ENCODE data around the gene RAMACL.
"Not testable (repeated sequence)": the region's sequence is repeated elsewhere in the genome, so short reads cannot be mapped to it uniquely, and the experiment has no call there.

Gene RAMACL

DNA sequence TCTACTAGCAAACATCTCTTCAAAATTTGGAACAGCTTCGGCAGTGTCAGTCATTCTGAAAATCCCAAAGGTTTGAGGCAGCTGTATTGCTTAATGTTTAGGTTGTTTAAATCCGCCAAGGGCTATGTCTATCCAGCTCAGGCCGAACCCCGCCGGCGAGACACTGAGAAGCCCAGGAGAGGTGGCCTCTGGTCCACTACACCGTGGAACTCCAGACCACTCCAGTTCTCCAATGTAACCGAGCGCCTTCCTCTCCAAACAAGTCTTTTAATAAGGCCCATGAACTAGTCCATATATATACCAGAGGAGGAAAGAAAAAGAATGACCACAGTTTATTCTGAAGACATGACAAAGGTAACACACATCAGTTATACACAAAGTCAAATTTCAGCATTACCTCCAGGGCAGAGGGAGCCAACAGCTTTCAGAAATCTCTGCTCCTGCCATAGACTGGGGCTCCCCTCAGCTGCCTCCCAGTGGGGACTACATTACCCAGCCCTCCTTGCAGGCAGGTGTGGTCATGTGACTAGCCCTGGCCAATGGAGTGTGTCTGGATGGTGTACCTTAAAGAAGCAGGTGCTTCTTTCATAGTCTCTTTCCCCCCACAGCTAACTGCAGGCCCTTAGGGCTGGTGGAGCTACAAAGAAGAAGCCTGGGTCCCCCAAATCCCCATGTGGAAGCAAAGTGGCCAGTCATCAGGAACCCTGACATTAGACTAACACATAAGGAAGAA lies at the start of gene RAMACL:
Gene RAMACL (minus strand): TSS at position 255 of the 733 bp plus-strand sequence. CDS start 201 bp downstream, at position 54.
- peak; percentile 11 to 18 for DNase-seq (ENCODE audit: low read depth in 2 of 2)

DNA sequence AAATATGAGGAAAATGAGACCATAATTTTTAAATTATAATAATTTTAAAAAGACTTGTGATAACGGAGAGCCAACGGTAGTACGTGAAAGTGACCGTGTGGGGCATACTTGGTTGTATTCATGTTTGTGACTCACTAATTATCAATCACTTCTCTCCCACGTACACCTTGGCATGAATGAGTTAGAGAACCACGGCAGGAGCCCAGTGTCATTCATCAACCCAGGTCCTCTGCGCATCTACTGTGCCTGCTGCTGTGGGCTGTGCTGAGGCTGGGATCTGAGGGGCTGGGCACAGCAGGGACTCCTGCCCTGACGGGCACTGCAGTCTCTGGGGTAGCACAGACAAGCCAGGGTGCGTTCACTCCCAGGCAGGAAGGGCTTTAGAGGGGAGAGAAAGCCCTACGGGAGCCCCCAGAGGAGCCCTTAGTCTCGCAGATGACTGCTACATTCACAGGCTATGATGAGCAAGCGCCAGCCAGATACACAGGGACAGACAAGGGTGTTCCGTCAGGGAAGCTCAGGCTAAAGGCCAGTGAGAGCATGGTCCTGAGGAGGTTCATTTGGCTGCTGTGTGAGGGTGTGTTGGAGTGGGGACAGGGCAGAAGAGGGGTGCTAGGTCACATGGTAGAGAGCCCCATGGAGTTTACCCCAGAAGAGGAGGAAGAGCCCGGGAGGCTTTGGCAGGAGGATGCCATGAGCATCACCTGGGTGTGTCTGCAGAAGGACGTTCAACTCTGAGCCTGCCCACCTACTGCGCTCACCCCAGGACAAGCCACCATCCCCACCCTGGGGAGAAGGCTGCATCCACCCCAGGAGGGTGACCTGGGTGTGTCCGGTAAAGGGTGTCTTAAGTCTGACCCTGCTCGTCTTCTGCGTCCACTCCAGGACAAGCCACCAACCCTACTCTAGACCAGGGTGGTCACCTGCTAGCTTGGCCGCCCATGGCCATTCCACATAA lies 48.8 kb upstream of the RAMACL start:
- DNase-seq (ENCODE audit: low read depth in 2 of 2): no peak

DNA sequence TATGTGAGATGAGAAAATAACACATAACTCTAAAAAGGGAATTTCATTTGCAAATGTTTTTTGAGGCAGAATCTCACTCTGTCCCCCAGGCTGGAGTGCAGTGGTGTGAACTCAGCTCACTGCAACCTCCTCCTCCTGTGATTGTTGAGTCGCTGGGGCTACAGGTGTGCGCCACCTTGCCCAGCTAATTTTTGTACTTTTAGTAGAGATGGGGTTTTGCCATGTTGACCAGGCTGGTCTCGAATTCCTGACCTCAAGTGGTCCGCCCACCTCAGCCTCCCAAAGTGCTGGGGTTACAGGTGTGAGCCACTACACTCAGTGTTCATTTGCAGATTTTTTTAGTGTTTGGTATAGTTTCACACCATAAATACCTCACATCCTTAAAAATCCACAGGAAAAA lies 48.1 kb upstream of the RAMACL start:
- not testable (repeated sequence) for DNase-seq (ENCODE audit: low read depth in 2 of 2)

DNA sequence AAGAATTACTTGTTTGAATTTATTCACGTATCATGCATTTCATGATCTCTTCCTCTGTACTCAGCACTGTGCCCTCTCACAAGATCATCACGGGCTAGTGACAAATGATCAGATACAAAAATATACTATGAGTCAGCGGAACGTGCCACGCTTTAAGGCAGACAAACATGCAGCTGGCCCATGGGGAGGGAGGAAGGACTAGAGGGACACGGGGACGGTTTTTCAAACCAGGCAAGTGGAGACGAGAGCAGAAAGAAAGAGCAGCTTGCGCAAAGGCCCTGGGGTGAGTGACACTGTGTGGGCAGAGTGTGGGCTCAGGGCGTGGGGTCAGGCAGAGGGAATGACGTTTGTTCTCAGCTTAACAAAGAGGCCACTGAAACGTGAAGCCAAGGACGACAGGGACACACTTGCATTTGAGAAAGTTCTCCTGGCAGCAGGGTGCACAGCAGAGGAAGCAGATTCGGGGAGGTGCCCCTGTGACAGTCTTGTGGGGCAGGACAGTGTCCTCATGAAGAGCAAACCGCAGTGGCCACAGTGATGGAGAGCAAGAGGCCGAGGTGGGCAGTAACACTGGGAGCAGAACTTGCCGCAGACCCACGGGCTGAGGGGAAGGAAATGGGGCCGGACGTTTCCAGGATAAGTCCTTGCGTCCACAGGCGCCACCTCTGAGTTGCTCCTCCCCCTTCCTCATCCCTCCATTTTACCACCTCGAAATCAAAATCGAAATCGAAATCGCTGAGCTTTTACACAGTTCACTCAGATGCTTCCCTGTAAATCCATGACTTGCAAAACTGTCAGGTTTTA lies 47.5 kb upstream of the RAMACL start:
- no peak for DNase-seq (ENCODE audit: low read depth in 2 of 2)

DNA sequence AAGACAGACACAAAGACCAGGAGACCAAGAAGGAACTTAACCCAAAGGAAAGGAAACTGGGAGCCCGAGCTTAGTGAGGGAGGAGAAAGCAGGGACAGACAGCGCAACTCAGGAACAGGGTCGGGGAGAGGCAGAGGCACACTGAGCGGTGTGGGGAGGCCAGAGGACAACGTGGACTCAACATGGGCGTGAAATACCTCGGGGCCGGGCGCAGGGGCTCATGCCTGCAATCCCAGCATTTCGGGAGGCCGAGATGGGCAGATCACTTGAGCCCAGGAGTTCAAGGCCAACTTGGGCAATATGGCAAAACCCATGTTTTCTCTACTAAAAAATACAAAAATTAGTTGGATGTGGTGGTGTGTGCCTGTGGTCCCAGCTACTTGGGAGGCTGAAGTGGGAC lies 46.3 kb upstream of the RAMACL start:
- no peak for DNase-seq (ENCODE audit: low read depth in 2 of 2)

DNA sequence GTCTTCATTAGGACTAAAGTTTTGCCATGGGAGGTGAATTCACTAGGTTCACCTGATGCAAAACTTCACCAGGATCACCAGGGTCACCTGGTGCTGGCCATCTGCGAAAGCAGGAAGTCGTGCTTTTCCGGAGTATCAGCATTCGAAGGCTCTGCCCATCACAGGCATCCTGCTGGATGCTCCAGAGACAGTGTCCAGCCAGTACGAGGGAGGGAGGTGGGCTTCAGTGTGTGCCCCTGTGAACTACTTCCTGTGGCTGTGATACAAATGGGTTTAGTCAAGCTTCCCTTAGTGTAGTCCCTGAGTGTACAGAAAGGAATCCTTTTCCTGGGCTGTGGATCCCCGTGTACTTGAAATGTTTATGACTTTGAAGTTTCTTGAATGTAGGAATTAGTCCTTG lies 44.0 kb upstream of the RAMACL start:
- no peak for DNase-seq (ENCODE audit: low read depth in 2 of 2)

DNA sequence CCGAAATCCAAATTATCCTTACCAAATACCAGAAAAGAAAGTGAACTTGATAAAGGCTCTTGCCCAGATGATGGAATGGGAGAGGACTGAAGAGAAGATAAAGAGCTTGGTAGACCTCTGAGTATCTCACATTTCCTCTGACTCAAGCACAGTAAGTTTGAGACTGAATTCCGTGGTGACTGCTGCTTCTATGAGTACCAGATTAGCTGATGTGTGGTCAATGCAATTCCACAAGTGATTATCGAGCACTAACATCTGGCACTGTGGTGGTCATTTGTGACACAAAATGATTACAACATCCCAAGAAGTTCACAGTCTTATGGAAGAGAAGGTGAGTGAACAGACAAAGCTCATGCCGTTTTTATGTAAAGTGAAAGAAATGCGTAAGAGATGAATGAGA lies 43.1 kb upstream of the RAMACL start:
- DNase-seq (ENCODE audit: low read depth in 2 of 2): no peak

DNA sequence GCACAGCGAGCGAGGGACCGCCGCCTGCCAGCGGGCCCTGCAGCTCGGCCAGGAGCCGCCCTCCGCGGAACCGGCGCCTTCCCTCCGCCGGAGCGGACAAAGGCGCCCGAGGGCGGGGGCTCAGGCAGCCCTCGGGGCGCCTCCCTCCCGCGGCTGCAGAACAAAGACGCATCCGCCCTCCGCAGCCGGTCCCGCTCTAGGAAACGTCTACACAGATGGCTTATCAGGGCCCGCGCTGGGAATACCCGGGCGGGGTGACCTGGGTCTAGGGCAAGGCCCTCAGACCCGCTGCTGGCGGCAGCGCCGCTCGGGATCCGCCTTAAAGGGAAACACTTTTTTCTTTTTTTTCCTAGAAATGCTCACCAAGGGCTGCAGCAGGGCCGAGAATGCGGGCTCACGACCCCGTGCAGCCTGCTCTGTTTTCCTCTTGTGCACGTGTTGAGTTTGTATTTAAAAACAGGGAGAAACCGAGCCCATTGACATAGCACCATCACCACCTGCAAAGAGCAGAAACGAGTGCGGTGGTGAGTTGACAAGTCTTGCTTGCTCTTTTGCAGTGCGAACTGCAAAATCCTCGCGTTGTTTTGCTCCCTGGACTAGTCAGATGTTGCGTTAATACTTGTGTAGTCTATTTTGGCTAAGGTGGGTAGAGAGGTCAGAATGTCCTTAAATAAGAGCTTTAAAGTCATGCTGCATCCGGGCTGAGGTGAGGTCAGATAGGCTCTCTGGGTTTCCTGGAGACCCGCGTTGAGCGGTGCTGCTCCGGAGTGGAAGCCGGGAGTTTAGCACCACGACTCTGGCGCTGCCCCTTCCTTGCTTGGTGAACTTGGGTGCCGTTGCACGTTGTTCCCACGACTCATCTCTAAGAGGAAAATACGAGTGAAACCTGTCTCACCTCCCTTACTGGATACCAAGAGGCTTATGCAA lies 41.7 kb upstream of the RAMACL start:
- DNase-seq (ENCODE audit: low read depth in 2 of 2): peak in 1 of 2 donors; percentile 40

DNA sequence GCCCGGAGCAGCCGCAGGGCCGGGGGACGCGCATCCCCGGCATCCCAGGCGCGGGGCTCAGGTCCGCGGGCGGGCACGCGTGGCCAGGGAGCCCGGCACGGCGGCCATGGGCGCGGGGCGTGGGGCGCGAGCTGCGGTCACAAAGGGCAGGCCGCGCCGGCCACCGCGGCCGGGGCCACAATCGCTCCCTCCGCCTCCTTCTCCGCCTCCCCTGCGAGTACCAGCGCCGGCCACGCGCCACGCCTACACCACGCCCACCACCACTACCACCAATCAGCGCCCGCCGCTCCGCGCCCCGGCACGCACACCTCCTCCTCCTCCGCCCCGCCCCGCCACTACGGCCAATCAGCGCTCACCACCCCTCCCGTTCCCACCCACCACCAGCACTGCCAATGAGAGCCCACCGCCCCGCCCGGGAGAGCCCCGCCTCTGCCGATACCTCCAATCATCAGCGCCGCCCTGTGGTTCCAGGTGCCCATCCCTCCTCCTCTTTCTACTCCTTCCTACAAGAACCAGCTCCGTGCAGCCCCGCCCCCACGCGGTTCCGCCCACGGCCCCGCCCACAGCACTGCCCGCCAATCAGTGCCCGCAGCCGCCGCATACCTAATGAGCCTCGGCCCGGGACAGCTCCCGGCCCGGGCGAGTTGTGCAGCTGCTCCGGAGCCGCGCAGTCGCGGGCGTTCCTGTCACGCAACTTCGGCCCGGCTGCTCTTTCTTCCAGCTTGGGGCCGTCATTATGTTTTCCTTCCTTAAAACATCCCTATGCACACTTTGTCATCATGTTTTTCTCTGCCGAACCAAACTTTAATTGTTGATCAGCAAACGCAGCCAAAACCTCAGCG lies 40.8 kb upstream of the RAMACL start, which contains the start of gene RPS6KA2:
Gene RPS6KA2 (minus strand): TSS at position 219 of the 842 bp plus-strand sequence. CDS start 232 bp downstream, outside the sequence.
- peak; percentile 99 for DNase-seq (ENCODE audit: low read depth in 2 of 2)

DNA sequence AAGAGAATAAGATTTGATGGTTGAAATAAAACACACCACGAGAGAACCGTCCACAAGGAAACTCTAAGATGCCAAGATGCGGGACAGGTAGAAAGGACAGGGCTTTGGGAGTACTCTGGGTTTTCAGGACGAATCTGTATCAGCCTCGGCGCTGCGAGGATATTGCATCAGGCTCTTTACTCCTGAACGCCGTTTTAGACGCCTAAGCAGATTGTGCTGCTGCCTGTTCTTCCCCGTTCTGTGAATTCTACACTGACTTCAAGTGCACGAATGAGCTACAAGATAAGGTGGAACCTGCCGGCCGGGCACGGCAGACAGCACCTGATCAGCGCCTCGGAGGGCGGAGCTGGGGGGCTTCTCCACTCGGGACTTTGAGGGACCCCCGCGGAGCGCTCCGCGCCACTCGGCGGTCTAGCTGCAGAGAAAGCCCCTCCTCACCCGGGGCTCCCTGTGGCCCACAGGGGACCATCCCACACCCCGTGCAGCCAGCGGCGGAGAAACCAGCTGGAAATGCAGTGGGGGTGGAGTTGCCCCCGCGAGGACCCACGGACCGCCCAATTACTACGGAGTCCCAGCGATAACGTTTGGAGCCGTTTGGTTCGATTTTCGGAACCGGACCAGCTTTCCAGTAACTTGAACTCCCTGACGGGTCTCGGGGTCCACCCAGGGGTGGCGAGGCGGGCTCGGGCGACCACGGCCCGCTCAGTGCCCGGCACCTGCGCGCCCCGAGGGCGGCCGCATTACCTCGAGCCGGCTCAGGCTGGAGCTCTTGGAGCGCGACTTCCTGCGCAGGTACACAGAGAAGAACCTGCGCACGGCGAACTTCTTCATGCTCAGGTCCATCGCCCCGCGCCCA lies 39.9 kb upstream of the RAMACL start:
- no peak for DNase-seq (ENCODE audit: low read depth in 2 of 2)

DNA sequence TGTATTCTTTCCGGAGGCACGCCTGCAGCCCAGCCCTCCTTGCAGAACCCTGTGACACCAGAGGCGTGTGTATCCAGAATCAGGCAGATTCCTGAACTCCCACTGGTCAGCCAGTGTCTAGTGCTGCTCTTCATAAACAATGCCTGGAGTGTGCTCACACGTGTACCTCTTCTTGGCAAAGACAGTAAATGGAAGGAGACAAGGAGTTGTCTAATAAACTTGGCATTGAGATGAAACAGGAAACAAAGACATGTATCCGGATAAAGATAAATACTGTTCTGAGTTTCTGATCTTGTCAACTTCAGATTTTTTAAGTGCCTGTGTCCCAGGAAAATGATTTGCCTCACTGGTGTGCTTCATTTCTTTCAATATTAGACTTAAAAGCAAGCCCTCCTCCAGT lies 38.9 kb upstream of the RAMACL start:
- no peak for DNase-seq (ENCODE audit: low read depth in 2 of 2)

DNA sequence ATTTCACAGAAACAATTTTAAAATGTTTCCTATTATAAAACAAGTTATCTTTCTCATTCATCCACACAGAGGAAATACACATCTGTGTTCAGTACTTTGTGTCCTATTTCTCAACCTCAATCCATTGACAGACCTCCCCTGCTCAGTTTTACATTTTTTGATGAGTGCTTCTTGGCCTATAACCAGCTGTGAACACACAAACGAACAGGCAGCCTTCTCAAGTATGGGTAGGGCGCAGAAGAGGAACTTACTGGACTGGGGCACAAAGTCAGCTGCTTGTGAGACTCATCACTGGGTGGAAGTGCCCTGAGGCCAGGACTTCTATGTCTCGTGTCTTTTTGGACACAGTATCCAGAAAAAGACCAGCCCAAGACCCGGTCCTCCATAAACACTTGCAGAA lies 37.8 kb upstream of the RAMACL start:
- no peak for DNase-seq (ENCODE audit: low read depth in 2 of 2)

DNA sequence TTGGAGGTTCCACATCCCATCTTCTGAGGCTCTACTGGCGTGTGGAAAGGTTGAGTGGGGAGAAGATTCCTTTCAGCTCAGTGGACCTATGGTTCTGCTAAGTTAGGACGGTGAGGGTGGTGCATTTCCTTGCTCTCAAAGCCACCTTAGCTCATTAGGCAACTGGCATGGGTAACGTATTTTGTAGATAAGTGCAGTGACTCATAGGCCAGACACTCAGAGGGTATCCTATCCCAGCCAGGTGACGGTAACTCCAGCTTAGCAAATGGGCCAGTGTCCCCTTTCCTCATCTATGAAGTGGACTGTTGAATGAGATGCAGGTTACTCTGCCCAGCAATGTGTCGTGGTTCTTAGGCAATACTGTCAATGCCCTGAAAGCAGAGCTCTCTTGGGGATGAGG lies 36.8 kb upstream of the RAMACL start:
- DNase-seq (ENCODE audit: low read depth in 2 of 2): no peak

DNA sequence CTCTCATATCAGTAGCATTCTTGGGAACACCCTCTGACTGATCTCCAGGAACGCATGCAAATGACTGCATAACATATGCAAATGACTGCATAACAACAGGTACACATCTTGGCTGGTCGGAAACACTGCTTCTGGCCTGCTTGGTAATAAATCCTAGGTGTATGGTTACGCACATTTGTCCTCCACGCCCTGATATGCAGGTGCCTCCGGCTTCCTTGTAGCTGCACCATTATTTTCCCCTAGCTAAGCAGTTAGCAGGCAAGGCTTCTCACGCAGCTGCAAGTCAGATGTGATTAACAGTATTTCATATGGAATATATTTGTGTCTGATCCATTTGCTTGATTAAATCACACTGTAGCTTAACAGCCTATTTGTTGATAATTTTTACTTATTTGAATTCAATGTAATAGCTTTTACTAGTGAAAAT lies 34.6 kb upstream of the RAMACL start:
- no peak for DNase-seq (ENCODE audit: low read depth in 2 of 2)

DNA sequence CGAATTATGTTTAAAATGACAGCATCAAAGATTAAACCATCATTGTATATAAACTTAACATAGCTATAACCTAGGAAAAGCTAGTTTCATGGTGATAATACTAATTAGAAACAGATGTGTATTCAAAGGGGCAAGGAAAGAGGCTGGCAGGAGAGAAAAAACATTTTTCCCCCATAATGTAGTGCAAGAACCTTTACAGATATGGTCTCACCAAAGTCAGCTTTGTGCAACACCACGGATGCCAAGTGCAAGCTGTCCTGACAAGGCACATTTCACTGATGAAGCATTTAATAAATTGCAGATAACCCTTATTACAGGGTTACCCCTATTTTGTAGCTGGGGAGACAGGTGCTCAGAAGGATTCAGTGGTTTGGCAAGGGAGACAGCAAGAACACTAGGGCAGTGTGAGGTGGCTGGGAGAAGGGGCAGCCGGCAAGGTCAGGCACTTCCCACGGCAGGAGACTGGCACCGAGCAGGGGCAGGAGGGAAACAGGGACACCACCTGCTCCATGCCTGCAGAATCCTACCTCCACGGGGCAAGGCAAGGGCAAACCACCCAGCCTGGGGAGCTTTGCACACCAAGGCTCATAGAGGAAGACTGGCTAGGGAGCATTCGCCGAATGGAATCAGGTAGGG lies 34.1 kb upstream of the RAMACL start:
- DNase-seq (ENCODE audit: low read depth in 2 of 2): no peak

DNA sequence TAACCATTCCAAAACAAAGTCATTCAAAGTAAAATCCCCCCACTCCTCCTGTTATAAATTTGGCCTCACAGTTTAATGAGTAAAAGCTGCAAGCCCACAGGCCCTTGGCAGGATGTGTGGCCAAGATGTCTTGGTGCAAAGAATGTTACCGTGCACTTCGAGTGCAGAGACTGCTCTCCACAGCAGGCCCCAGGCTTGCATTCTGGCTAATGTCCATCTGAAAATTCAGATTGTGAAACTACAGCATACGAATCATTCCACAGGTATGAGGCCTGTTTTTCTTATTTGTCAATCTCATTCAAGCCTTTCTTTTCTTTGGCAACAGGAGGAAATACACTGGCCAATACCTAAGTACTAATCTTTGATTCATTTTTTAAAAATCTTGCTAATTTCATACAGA lies 33.4 kb upstream of the RAMACL start:
- DNase-seq (ENCODE audit: low read depth in 2 of 2): no peak

DNA sequence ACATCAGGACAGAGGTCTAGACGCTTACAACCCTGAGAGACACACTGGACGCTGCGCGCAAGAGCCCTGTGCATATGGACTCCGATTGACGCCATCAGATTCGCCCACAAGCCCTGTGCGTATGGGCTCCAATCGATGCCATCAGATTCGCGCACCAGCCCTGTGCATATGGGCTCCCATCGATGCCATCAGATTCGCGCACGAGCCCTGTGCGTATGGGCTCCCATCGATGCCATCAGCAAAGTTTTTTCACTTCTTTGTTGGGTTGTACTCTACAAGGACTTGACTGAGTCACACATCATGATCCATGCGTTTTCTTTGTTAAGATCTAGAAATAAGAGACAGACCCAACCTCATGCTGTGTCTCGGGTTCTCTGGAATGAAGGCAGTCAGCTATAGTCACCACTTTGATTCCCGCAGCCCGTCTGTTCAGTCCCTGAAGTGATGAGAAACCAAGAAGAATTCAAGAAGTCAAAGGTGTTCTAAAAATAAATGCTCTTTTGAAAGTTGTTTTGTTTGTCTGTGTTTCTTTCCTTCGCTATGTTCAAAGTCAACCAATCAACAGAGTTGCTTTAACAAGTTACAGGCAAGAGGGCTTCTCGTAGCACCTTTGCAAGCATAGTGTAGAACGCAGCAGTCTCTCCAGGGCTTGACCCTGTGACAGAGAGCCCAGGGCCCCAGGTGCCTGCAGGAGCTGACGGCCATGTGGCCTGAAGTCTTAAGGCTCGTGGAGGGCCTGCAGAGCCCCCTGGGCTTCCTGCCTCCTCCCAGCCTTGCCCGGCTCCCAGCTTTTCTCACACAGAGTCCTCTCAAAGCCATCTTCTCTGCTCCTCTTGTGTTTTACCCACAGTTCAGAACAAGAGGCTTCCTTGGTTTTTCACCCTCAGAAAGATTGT lies 32.6 kb upstream of the RAMACL start:
- DNase-seq (ENCODE audit: low read depth in 2 of 2): no peak
